NCI-H748 (cell line): Measurements from ENCODE around the gene HOXA7.
A peak's percentile ranks its signal among the peaks of the same experiment; 100 is the strongest.

ENCODE experiments used
- DNase-seq: peaks from one replicate; lab custom pipeline; 2025; ENCODE audit not compliant: unreplicated experiment; lab: John Stamatoyannopoulos, UW

The HOXA7 gene

GRCh38 chr7:27160546-27161213 lies 4.2 kb upstream of the HOXA7 start:
- peak; percentile 85 for DNase-seq

GRCh38 chr7:27160145-27160545 lies 3.7 kb upstream of the HOXA7 start:
- DNase-seq: peak; percentile 19

- DNase-seq: no peak
These were observed 3.0 kb upstream of the HOXA7 start for GRCh38 chr7:27159266-27160144.

GRCh38 chr7:27158436-27159265 lies 2.2 kb upstream of the HOXA7 start:
- no peak for DNase-seq

GRCh38 chr7:27157702-27158431 lies 1.4 kb upstream of the HOXA7 start:
- no peak for DNase-seq

GRCh38 chr7:27156916-27157701 lies 634 bp upstream of the HOXA7 start:
- no peak for DNase-seq

- DNase-seq: no peak
These were observed 513 bp downstream of the HOXA7 start for GRCh38 chr7:27155816-27156507.

GRCh38 chr7:27154901-27155815 lies 1.3 kb downstream of the HOXA7 start:
- DNase-seq: no peak

- no peak for DNase-seq
These were observed 2.1 kb downstream of the HOXA7 start for GRCh38 chr7:27154369-27154768.

GRCh38 chr7:27153526-27153925 lies 2.9 kb downstream of the HOXA7 start:
- DNase-seq: no peak

- DNase-seq: no peak
These were observed 3.5 kb downstream of the HOXA7 start for GRCh38 chr7:27152816-27153442.

GRCh38 chr7:27151931-27152815 lies 4.3 kb downstream of the HOXA7 start, which contains the start of gene HOXA3:
Gene HOXA3, minus strand, starts transcription at chr7:27152583. Its CDS starts 41,943 bp downstream, at chr7:27110640.
- peak; percentile 50 for DNase-seq

- no peak for DNase-seq
These were observed 5.0 kb downstream of the HOXA7 start for GRCh38 chr7:27151341-27151930.

- DNase-seq: peak; percentile 89
These were observed 5.7 kb downstream of the HOXA7 start for GRCh38 chr7:27150568-27151340.

GRCh38 chr7:27149842-27150567 lies 6.5 kb downstream of the HOXA7 start:
- peak; percentile 52 for DNase-seq
